ENCODE data around the gene KCNMA1. TPM values are rescaled to one million over a fixed set of nuclear protein-coding genes. Genes with fewer than 3 reads are reported as not detected.

Gene KCNMA1
- total RNA-seq, 1 donor: 77.8 TPM

- no peaks in the 10 kb centered on the region for H3K27me3 ChIP-seq (ENCODE audit: insufficient read depth, low read length)
- H3K4me1 ChIP-seq (ENCODE audit: insufficient read depth, low read length): peaks cover 21% of the 10 kb centered on the region
- H3K4me2 ChIP-seq (ENCODE audit: insufficient read depth, low read length): no peak overlapping the region
- no peaks in the 10 kb centered on the region for H3K36me3 ChIP-seq (ENCODE audit: insufficient read depth, low read length)
- no peak for DNase-seq (ENCODE audit: insufficient read length, low spot score, missing footprints)
- no peak overlapping the region for H3K4me3 ChIP-seq (ENCODE audit: insufficient read depth, low read length)
- no peaks in the 10 kb centered on the region for H3K9me3 ChIP-seq (ENCODE audit: low read depth, low read length)
- no peak for TF ChIP-seq CTCF (IDR thresholded peaks at IDR 0.05; ENCODE audit: extremely low read depth, low read depth, low read length)
- no peaks in the 10 kb centered on the region for H3K79me2 ChIP-seq (ENCODE audit: insufficient read depth, low read length)
- peak overlapping the region; percentile 79 for H3K27ac ChIP-seq (ENCODE audit: low read depth, low read length)
- no peaks in the 10 kb centered on the region for H4K20me1 ChIP-seq (ENCODE audit: insufficient read depth, low read length)
- H2AFZ ChIP-seq (ENCODE audit: low read length): no peak overlapping the region
Measured at GRCh38 chr10:77180104-77180503, 457.5 kb downstream of the KCNMA1 start.

GRCh38 chr10:77179015-77179695, 458.5 kb downstream of the KCNMA1 start:
- peak overlapping the region; percentile 46 for H3K4me2 ChIP-seq (ENCODE audit: insufficient read depth, low read length)
- H3K27ac ChIP-seq (ENCODE audit: low read depth, low read length): peak overlapping the region; percentile 79
- no peaks in the 10 kb centered on the region for H3K27me3 ChIP-seq (ENCODE audit: insufficient read depth, low read length)
- peak; percentile 72 for DNase-seq (ENCODE audit: insufficient read length, low spot score, missing footprints)
- no peaks in the 10 kb centered on the region for H3K9me3 ChIP-seq (ENCODE audit: low read depth, low read length)
- H3K79me2 ChIP-seq (ENCODE audit: insufficient read depth, low read length): no peaks in the 10 kb centered on the region
- no peaks in the 10 kb centered on the region for H4K20me1 ChIP-seq (ENCODE audit: insufficient read depth, low read length)
- H3K4me3 ChIP-seq (ENCODE audit: insufficient read depth, low read length): no peak overlapping the region
- TF ChIP-seq CTCF (IDR thresholded peaks at IDR 0.05; ENCODE audit: extremely low read depth, low read depth, low read length): no peak
- peak overlapping the region; percentile 75 for H2AFZ ChIP-seq (ENCODE audit: low read length)
- H3K36me3 ChIP-seq (ENCODE audit: insufficient read depth, low read length): no peaks in the 10 kb centered on the region
- peaks cover 21% of the 10 kb centered on the region for H3K4me1 ChIP-seq (ENCODE audit: insufficient read depth, low read length)

GRCh38 chr10:77177589-77177988, 460.0 kb downstream of the KCNMA1 start:
- TF ChIP-seq CTCF (IDR thresholded peaks at IDR 0.05; ENCODE audit: extremely low read depth, low read depth, low read length): no peak
- Histone ChIP-seq H3K9me3 (ENCODE audit: low read depth, low read length) (no peaks in the 10 kb centered on the region), H3K79me2 (ENCODE audit: insufficient read depth, low read length) (no peaks in the 10 kb centered on the region), H3K27ac (ENCODE audit: low read depth, low read length) (no peak overlapping the region), H3K36me3 (ENCODE audit: insufficient read depth, low read length) (no peaks in the 10 kb centered on the region), H3K4me2 (ENCODE audit: insufficient read depth, low read length) (no peak overlapping the region), H2AFZ (ENCODE audit: low read length) (no peak overlapping the region), H3K4me1 (ENCODE audit: insufficient read depth, low read length) (peaks cover 21% of the 10 kb centered on the region), H3K27me3 (ENCODE audit: insufficient read depth, low read length) (no peaks in the 10 kb centered on the region), H3K4me3 (ENCODE audit: insufficient read depth, low read length) (no peak overlapping the region), H4K20me1 (ENCODE audit: insufficient read depth, low read length) (no peaks in the 10 kb centered on the region)
- DNase-seq (ENCODE audit: insufficient read length, low spot score, missing footprints): no peak

DNA sequence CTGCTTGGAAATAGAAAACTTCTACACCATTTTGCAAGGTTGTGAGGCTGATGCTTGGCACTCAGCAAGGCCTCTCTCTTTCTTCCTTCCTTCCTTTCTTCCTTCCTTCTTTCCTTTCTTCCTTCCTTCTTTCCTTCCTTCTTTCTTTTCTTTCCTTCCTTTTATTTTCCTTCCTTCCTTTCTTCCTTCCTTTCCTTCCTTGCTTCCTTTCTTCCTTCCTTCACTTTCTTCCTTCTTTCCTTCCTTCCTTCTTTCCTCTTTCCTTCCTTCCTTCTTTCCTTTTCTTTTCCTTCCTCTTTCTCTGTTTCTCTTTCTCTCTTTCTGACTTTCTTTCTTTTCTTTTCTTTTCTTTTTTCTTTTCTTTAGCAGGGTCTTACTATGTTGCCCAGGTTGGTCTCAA, 460.4 kb downstream of the KCNMA1 start:
- Histone ChIP-seq H3K36me3 (ENCODE audit: insufficient read depth, low read length) (no peaks in the 10 kb centered on the region), H3K27me3 (ENCODE audit: insufficient read depth, low read length) (no peaks in the 10 kb centered on the region), H3K27ac (ENCODE audit: low read depth, low read length) (no peak overlapping the region), H4K20me1 (ENCODE audit: insufficient read depth, low read length) (no peaks in the 10 kb centered on the region), H2AFZ (ENCODE audit: low read length) (no peak overlapping the region), H3K4me3 (ENCODE audit: insufficient read depth, low read length) (no peak overlapping the region), H3K9me3 (ENCODE audit: low read depth, low read length) (no peaks in the 10 kb centered on the region), H3K4me1 (ENCODE audit: insufficient read depth, low read length) (peaks cover 21% of the 10 kb centered on the region), H3K4me2 (ENCODE audit: insufficient read depth, low read length) (no peak overlapping the region), H3K79me2 (ENCODE audit: insufficient read depth, low read length) (no peaks in the 10 kb centered on the region)
- no peak for DNase-seq (ENCODE audit: insufficient read length, low spot score, missing footprints)
- no peak for TF ChIP-seq CTCF (IDR thresholded peaks at IDR 0.05; ENCODE audit: extremely low read depth, low read depth, low read length)

Measured in osteoblast (primary cell).